HL-60 (cell line): ENCODE data around the gene ZCCHC2.

ENCODE experiments used
- CTCF ChIP-seq: IDR thresholded peaks from one replicate; pipeline ENCODE4 v1.5.1; 2011; ENCODE audit warnings: low read length, control low read depth, inconsistent platforms; ENCODE audit not compliant: insufficient read depth
- REST ChIP-seq: IDR thresholded peaks from 2 replicates; pipeline ENCODE4 v1.6.1; 2012; ENCODE audit warnings: low read depth; ENCODE audit not compliant: insufficient replicate concordance

GRCh38 chr18:62497190-62497772 is 25.5 kb upstream of the ZCCHC2 start:
- TF ChIP-seq CTCF, result no peak
- TF ChIP-seq REST, result peak; percentile 84
